K562 (cell line): ENCODE results near the gene BBC3. TPM values are rescaled to one million over a fixed set of nuclear protein-coding genes. Genes with fewer than 3 reads are reported as not detected.

Experiments
- CBFA2T2 ChIP-seq: fragments of 450-650 bp; conservative IDR thresholded peaks from 2 replicates; pipeline ENCODE4 v1.6.1; 2017; ENCODE audit warnings: mild to moderate bottlenecking
- CBX3 ChIP-seq, 2 experiments: IDR thresholded peaks; 1 replicate in 1 of 2; 2 replicates in 1 of 2; pipeline ENCODE4 v1.6.1; 2012; ENCODE audit warnings: inconsistent platforms in 2 of 2, low read length in 2 of 2, borderline replicate concordance in 1 of 2, control low read depth in 1 of 2
- CREM ChIP-seq: IDR thresholded peaks from 2 replicates; pipeline ENCODE4 v1.6.1; 2014; ENCODE audit warnings: antibody characterized with exemption, low read depth
- ERF ChIP-seq: fragments of 450-650 bp; formaldehyde crosslinking; IDR thresholded peaks from 2 replicates; pipeline ENCODE4 v1.4.0; 2020; ENCODE audit warnings: mild to moderate bottlenecking, mixed read lengths
- GATAD2A ChIP-seq: fragments of 450-650 bp; IDR thresholded peaks from 2 replicates; pipeline ENCODE4 v1.6.1; 2017
- HLTF ChIP-seq: fragments of 450-650 bp; IDR thresholded peaks from 2 replicates; pipeline ENCODE4 v1.6.1; 2016
- MTA1 ChIP-seq: fragments of 450-650 bp; IDR thresholded peaks from 2 replicates; pipeline ENCODE4 v1.6.1; 2017; ENCODE audit warnings: borderline replicate concordance
- MTA2 ChIP-seq: fragments of 450-650 bp; IDR thresholded peaks from 2 replicates; pipeline ENCODE4 v1.6.1; 2016; ENCODE audit warnings: low read depth
- MTA3 ChIP-seq: fragments of 450-650 bp; formaldehyde crosslinking; IDR thresholded peaks from 2 replicates; pipeline ENCODE4 v1.6.1; 2017; ENCODE audit warnings: mild to moderate bottlenecking, borderline replicate concordance
- NKRF ChIP-seq: fragments of 450-650 bp; IDR thresholded peaks from 2 replicates; pipeline ENCODE4 v1.6.1; 2016; ENCODE audit warnings: borderline replicate concordance
- PHF8 ChIP-seq: fragments of 200-600 bp; sonication (generic); IDR thresholded peaks from 2 replicates; pipeline ENCODE4 v1.6.1; 2012; ENCODE audit warnings: mixed run types, mild to moderate bottlenecking, inconsistent platforms, low read length, moderate library complexity, borderline replicate concordance
- PTRF ChIP-seq: fragments of 450-650 bp; IDR thresholded peaks from 2 replicates; pipeline ENCODE4 v1.6.1; 2016; ENCODE audit warnings: mild to moderate bottlenecking, missing genetic modification characterization, missing compliant biosample characterization
- RAD51 ChIP-seq: fragments of 450-650 bp; IDR thresholded peaks from 2 replicates; pipeline ENCODE4 v1.7.1; 2016; ENCODE audit warnings: low read depth, mild to moderate bottlenecking, borderline replicate concordance
- RBBP5 ChIP-seq: fragments of 200-600 bp; sonication (generic); IDR thresholded peaks from 2 replicates; pipeline ENCODE4 v1.6.1; 2012; ENCODE audit warnings: borderline replicate concordance, mild to moderate bottlenecking, low read length, control low read depth, inconsistent platforms; ENCODE audit not compliant: insufficient read depth, poor library complexity, severe bottlenecking
- TAF9B ChIP-seq: fragments of 450-650 bp; IDR thresholded peaks from 2 replicates; pipeline ENCODE4 v1.6.1; 2018; ENCODE audit warnings: mild to moderate bottlenecking; ENCODE audit not compliant: partially characterized antibody
- TARDBP ChIP-seq: fragments of 450-650 bp; IDR thresholded peaks from 2 replicates; pipeline ENCODE4 v1.6.1; 2016
- TSC22D4 ChIP-seq: fragments of 450-650 bp; IDR thresholded peaks from 2 replicates; pipeline ENCODE4 v1.6.1; 2016; ENCODE audit warnings: missing genetic modification characterization, missing biosample characterization, control low read depth
- ZNF75A ChIP-seq: fragments of 450-650 bp; formaldehyde crosslinking; IDR thresholded peaks from 2 replicates; pipeline ENCODE4 v1.4.0; 2020; ENCODE audit warnings: mild to moderate bottlenecking
- polyA plus RNA-seq, 8 experiments: library from polyadenylated mRNA; depleted of rRNA in 4 of 8; stranded (reverse) in 5 of 8; unstranded in 3 of 8; fragments of >200 nt; fragmentation: Nextera tagmentation in 2 of 8; fragmentation: Illumina TruSeq in 1 of 8; extraction: Ambion mirVana in 2 of 8; extraction: Trizol in 1 of 8; gene quantifications; 2 replicates each; pipeline versions ENCODE4 v1.2.1 to v1.2.3, GENCODE V29; 2011 to 2014; ENCODE audit warnings: inconsistent platforms in 1 of 8, missing spikeins in 1 of 8
- total RNA-seq, 7 experiments: library from RNA; depleted of rRNA in 6 of 7; stranded (reverse); fragments of >200 nt in 6 of 7; fragmentation: Illumina TruSeq in 2 of 7; extraction: Trizol in 2 of 7; gene quantifications; 2 replicates each; pipeline versions ENCODE4 v1.2.1 to v1.2.3, GENCODE V29; 2011 to 2021; ENCODE audit warnings: low replicate concordance in 1 of 7
- TF ChIP-seq, protein P1 (sequence below): fragments of 450-650 bp; formaldehyde crosslinking; IDR thresholded peaks from 2 replicates; pipeline ENCODE4 v1.4.0; 2022; ENCODE audit warnings: missing genetic modification characterization
- TF ChIP-seq, protein P2 (sequence below): fragments of 450-650 bp; formaldehyde crosslinking; IDR thresholded peaks from 2 replicates; pipeline ENCODE4 v1.4.0; 2020; ENCODE audit warnings: mild to moderate bottlenecking, mixed read lengths
- TF ChIP-seq, protein P3 (sequence below), 2 experiments: fragments of 450-650 bp; conservative IDR thresholded peaks; 2 replicates each; pipeline ENCODE4 v1.6.1; 2017; ENCODE audit warnings: mild to moderate bottlenecking in 2 of 2, moderate library complexity in 2 of 2

The BBC3 gene
- total and polyA plus RNA-seq, 9 of the 15 experiments (the other 6 are each of a cell fraction or from before 2014, with no cell fraction given) = 0.15 to 30.7 (median 4.8) TPM

DNA sequence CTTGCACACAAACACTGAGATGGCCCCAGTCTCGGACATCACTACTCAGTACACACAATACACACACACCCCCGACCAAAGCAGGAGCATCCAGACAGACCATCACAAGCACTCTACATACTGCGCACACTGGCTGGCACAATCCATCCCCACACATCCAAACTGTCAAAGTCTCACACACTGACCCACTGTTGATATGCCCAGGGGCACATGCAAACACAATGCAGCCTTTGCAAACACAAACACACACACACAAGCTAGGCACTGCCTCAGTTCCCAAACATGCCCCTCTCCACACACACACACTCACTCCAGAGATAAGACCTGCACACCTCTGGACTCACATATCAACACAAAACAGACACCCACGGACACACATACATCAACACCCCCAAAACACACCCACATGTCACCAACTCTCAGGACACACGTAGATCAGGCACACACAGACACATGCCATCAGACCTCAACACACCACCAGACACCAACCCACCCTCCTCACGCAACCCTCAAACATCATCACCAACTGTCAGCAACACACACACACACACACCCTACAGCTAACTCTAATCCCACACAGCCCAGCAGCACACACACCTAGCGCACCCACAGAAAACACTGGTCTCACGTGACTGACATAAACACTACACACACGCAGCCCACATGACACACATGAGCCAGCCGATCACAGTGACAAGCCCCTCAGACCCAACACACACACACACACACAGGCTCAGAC, 1.9 kb downstream of the BBC3 start (continued):
- TF ChIP-seq, protein P1, sequence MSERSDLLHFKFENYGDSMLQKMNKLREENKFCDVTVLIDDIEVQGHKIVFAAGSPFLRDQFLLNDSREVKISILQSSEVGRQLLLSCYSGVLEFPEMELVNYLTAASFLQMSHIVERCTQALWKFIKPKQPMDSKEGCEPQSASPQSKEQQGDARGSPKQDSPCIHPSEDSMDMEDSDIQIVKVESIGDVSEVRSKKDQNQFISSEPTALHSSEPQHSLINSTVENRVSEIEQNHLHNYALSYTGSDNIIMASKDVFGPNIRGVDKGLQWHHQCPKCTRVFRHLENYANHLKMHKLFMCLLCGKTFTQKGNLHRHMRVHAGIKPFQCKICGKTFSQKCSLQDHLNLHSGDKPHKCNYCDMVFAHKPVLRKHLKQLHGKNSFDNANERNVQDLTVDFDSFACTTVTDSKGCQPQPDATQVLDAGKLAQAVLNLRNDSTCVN (CRISPR knock-in tag) = peak; percentile 81
- TF ChIP-seq, protein P2, sequence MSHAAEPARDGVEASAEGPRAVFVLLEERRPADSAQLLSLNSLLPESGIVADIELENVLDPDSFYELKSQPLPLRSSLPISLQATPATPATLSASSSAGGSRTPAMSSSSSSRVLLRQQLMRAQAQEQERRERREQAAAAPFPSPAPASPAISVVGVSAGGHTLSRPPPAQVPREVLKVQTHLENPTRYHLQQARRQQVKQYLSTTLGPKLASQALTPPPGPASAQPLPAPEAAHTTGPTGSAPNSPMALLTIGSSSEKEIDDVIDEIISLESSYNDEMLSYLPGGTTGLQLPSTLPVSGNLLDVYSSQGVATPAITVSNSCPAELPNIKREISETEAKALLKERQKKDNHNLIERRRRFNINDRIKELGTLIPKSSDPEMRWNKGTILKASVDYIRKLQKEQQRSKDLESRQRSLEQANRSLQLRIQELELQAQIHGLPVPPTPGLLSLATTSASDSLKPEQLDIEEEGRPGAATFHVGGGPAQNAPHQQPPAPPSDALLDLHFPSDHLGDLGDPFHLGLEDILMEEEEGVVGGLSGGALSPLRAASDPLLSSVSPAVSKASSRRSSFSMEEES (CRISPR knock-in tag) = peak; percentile 91
- TF ChIP-seq CBFA2T2 (peak; percentile 43), CBX3 (IDR thresholded peaks at IDR 0.05; ENCODE audit: borderline replicate concordance in 1 of 2, low read length in 2 of 2) (peak in 1 of 2 experiments; percentile 61; a peak in 1 of 3 replicates), RBBP5 (no peak), HLTF (peak; percentile 79), TSC22D4 (tag) (peak; percentile 82; the same call in 1 of the 2 replicates), MTA1 (peak; percentile 63; the same call in 1 of the 2 replicates), PTRF (tag) (no peak), MTA3 (no peak), RAD51 (peak; percentile 69), NKRF (peak; percentile 96), ERF (no peak), MTA2 (0 out of 2 replicates have a peak, but pooled peaks have one; percentile 4), CREM (0 out of 2 replicates have a peak, but pooled peaks have one; percentile 25), ZNF75A (CRISPR knock-in tag) (no peak), TAF9B (peak; percentile 52), GATAD2A (peak; percentile 63), PHF8 (no peak), TARDBP (peak; percentile 45; the same call in 1 of the 2 replicates)
- TF ChIP-seq, protein P3, sequence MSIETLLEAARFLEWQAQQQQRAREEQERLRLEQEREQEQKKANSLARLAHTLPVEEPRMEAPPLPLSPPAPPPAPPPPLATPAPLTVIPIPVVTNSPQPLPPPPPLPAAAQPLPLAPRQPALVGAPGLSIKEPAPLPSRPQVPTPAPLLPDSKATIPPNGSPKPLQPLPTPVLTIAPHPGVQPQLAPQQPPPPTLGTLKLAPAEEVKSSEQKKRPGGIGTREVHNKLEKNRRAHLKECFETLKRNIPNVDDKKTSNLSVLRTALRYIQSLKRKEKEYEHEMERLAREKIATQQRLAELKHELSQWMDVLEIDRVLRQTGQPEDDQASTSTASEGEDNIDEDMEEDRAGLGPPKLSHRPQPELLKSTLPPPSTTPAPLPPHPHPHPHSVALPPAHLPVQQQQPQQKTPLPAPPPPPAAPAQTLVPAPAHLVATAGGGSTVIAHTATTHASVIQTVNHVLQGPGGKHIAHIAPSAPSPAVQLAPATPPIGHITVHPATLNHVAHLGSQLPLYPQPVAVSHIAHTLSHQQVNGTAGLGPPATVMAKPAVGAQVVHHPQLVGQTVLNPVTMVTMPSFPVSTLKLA (conservative IDR thresholded peaks at IDR 0.05) = peak; percentile 85 to 86
